ENCODE data around the gene BCAS3.

Gene BCAS3

DNA sequence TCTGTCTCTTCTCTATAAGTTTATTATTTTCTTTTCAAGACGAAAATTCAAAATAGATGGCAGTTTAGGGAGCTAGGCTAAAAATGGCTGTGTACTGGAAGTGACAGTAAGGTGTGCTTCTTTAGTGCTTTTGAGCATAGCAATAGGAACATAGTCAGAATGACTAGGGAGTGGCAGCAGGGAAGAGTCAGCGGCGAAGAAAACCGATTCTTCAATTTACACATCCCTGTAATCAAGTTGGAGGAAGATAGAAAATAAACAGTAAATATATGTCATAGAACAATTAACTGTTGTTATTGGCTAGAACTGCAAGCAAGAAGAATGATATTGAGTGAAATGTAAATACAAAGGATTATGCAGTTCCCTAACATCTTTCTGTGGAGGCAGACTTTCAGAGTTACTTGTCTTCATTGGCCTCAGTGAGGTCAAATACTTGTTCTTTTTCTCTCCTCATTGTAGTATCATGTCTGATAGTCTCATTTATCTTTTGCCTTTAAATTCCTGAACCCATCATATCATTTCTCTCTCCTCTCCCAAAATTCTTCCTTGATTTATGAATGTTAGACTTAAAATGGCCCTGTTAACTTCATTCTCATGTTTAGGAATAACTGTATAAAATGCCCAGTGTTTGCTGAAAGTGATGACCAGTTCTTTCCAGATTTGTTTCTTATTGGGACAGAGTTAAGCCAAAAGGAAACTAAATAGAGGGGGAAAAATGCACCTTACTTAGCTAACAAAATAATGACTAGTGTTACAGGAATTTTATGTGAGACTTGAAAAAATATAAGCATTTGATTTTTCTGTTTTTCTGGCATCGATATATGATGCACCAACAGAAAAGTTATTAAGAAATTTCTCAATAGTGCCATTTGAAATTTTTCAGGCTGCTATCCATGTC, 211.4 kb downstream of the BCAS3 start:
- Histone ChIP-seq H3K4me2 (no peak overlapping the region), H3K4me1 (ENCODE audit: low read depth, poor library complexity, severe bottlenecking) (peaks cover 9% of the 10 kb centered on the region), H3K79me2 (ENCODE audit: insufficient read depth, low read depth) (no peaks in the 10 kb centered on the region), H3K27me3 (ENCODE audit: insufficient read depth, low read depth) (no peaks in the 10 kb centered on the region), H3K9ac (no peak overlapping the region), H2AFZ (ENCODE audit: low read depth) (no peak overlapping the region), H3K27ac (no peak overlapping the region), H4K20me1 (ENCODE audit: insufficient read depth) (no peaks in the 10 kb centered on the region), H3K36me3 (ENCODE audit: insufficient read depth) (no peaks in the 10 kb centered on the region), H3K4me3 (IDR thresholded peaks at IDR 0.05; ENCODE audit: insufficient read depth, low read depth, low read length) (no peak overlapping the region)
- no peak for TF ChIP-seq CTCF (conservative IDR thresholded peaks at IDR 0.05; ENCODE audit: low read depth, low read length)

GRCh38 chr17:60891149-60891548, 213.5 kb downstream of the BCAS3 start:
- Histone ChIP-seq H2AFZ (ENCODE audit: low read depth) (no peak overlapping the region), H3K36me3 (ENCODE audit: insufficient read depth) (no peaks in the 10 kb centered on the region), H4K20me1 (ENCODE audit: insufficient read depth) (no peaks in the 10 kb centered on the region), H3K4me1 (ENCODE audit: low read depth, poor library complexity, severe bottlenecking) (peaks cover 9% of the 10 kb centered on the region), H3K27me3 (ENCODE audit: insufficient read depth, low read depth) (no peaks in the 10 kb centered on the region), H3K9ac (no peak overlapping the region), H3K4me2 (no peak overlapping the region), H3K79me2 (ENCODE audit: insufficient read depth, low read depth) (no peaks in the 10 kb centered on the region), H3K27ac (no peak overlapping the region), H3K4me3 (IDR thresholded peaks at IDR 0.05; ENCODE audit: insufficient read depth, low read depth, low read length) (no peak overlapping the region)
- no peak for TF ChIP-seq CTCF (conservative IDR thresholded peaks at IDR 0.05; ENCODE audit: low read depth, low read length)

GRCh38 chr17:60893475-60893874, 215.8 kb downstream of the BCAS3 start:
- no peaks in the 10 kb centered on the region for H3K79me2 ChIP-seq (ENCODE audit: insufficient read depth, low read depth)
- H3K27ac ChIP-seq, result no peak overlapping the region
- no peak for TF ChIP-seq CTCF (conservative IDR thresholded peaks at IDR 0.05; ENCODE audit: low read depth, low read length)
- no peak overlapping the region for H3K4me3 ChIP-seq (IDR thresholded peaks at IDR 0.05; ENCODE audit: insufficient read depth, low read depth, low read length)
- H3K36me3 ChIP-seq (ENCODE audit: insufficient read depth), result no peaks in the 10 kb centered on the region
- no peaks in the 10 kb centered on the region for H4K20me1 ChIP-seq (ENCODE audit: insufficient read depth)
- no peaks in the 10 kb centered on the region for H3K27me3 ChIP-seq (ENCODE audit: insufficient read depth, low read depth)
- H3K4me1 ChIP-seq (ENCODE audit: low read depth, poor library complexity, severe bottlenecking), result no peaks in the 10 kb centered on the region
- no peak overlapping the region for H3K9ac ChIP-seq
- H2AFZ ChIP-seq (ENCODE audit: low read depth), result no peak overlapping the region
- H3K4me2 ChIP-seq, result no peak overlapping the region

- Histone ChIP-seq H4K20me1 (ENCODE audit: insufficient read depth) (no peaks in the 10 kb centered on the region), H3K27me3 (ENCODE audit: insufficient read depth, low read depth) (no peaks in the 10 kb centered on the region), H2AFZ (ENCODE audit: low read depth) (no peak overlapping the region), H3K4me1 (ENCODE audit: low read depth, poor library complexity, severe bottlenecking) (no peaks in the 10 kb centered on the region), H3K4me2 (no peak overlapping the region), H3K9ac (no peak overlapping the region), H3K27ac (no peak overlapping the region), H3K36me3 (ENCODE audit: insufficient read depth) (no peaks in the 10 kb centered on the region), H3K4me3 (IDR thresholded peaks at IDR 0.05; ENCODE audit: insufficient read depth, low read depth, low read length) (no peak overlapping the region), H3K79me2 (ENCODE audit: insufficient read depth, low read depth) (no peaks in the 10 kb centered on the region)
- TF ChIP-seq CTCF (conservative IDR thresholded peaks at IDR 0.05; ENCODE audit: low read depth, low read length), result no peak
These were observed 219.3 kb downstream of the BCAS3 start for GRCh38 chr17:60896996-60897395.

Measured in KMS-11 (cell line).